K562 (cell line): ENCODE results near the gene UBAP2. TPM values are rescaled to one million over a fixed set of nuclear protein-coding genes. Genes with fewer than 3 reads are reported as not detected.

ENCODE experiments used
- ATAC-seq: fragments of 200-7000 bp; cut with Tn5 transposase; 3 replicates; pipeline ENCODE4 v1.9.1; 2020; ENCODE audit warnings: moderate library complexity
- BruUV-seq: library from RNA; stranded (reverse); fragments of 400-500 nt; replicated peaks from 2 replicates; lab custom pipeline; 2021; lab: Mats Ljungman, UMichigan
- CTCF ChIA-PET: fragments of 300-600 bp; formaldehyde crosslinking; extraction: SDS; loops from one replicate; lab custom pipeline; 2021; ENCODE audit warnings: low intra/inter-chr PET ratio; lab: Yijun Ruan, JAX
- POLR2A ChIA-PET: fragments of 300-600, 350-650 bp; sonication (Branson Sonifier 250); formaldehyde crosslinking; extraction: SDS; loops from one replicate; lab custom pipeline; 2021; ENCODE audit warnings: antibody characterized with exemption, inconsistent platforms; lab: Yijun Ruan, JAX
- DNase-seq, 4 experiments: peaks; one replicate each; pipeline versions ENCODE4 v3.0.0 to v3.0.0-alpha.2; 2011 to 2018; ENCODE audit warnings: low spot score in 3 of 4, mixed read lengths in 3 of 4; ENCODE audit errors: extremely low read depth in 1 of 4
- FAIRE-seq: peaks from 2 replicates; lab custom pipeline; 2011; peaks lifted over from hg19 to GRCh38; lab: Jason Lieb, UNC
- H2AFZ ChIP-seq: 2 replicates; pipeline ENCODE4 v1.6.0; 2011; ENCODE audit warnings: low read depth, low read length, control low read depth, inconsistent platforms
- H3K27ac ChIP-seq: fragments of 200-600 bp; 3 replicates; pipeline ENCODE4 v1.8.0; 2011; ENCODE audit warnings: low read depth, mild to moderate bottlenecking, control low read depth, inconsistent platforms, low read length, moderate library complexity, mixed read lengths; ENCODE audit errors: extremely low read depth
- H3K27me3 ChIP-seq, 2 experiments: fragments of 300-600 bp in 1 of 2; 2 replicates in 1 of 2; 3 replicates in 1 of 2; pipeline versions ENCODE4 v1.6.0 to v1.8.0; 2011; ENCODE audit warnings: inconsistent platforms in 2 of 2, low read length in 2 of 2, mild to moderate bottlenecking in 1 of 2, mixed read lengths in 1 of 2, moderate library complexity in 1 of 2; ENCODE audit not compliant: control insufficient read depth in 2 of 2, insufficient read depth in 2 of 2
- H3K36me3 ChIP-seq: fragments of 300-600 bp; 3 replicates; pipeline ENCODE4 v1.8.0; 2011; ENCODE audit warnings: mild to moderate bottlenecking, low read length, inconsistent platforms; ENCODE audit not compliant: control insufficient read depth, insufficient read depth
- H3K4me1 ChIP-seq, 2 experiments: fragments of 200-600 bp in 1 of 2; replicated peaks in 1 of 2; 2 replicates in 1 of 2; 3 replicates in 1 of 2; pipeline versions ENCODE4 v1.5.1 to v1.8.0; 2011; ENCODE audit warnings: inconsistent platforms in 2 of 2, low read length in 2 of 2, mild to moderate bottlenecking in 1 of 2, mixed read lengths in 1 of 2, moderate library complexity in 1 of 2; ENCODE audit not compliant: control insufficient read depth in 2 of 2, insufficient read depth in 2 of 2
- H3K4me2 ChIP-seq: 2 replicates; pipeline ENCODE4 v1.6.1; 2011; ENCODE audit warnings: low read length, control low read depth, inconsistent platforms, mixed read lengths; ENCODE audit not compliant: insufficient read depth
- H3K4me3 ChIP-seq: fragments of 200-600 bp; sonication (generic), shearing (Covaris generic); 2 replicates; pipeline ENCODE4 v1.5.1; 2016; ENCODE audit warnings: control low read depth, inconsistent platforms
- H3K79me2 ChIP-seq: fragments of 200-600 bp; 3 replicates; pipeline ENCODE4 v1.8.0; 2011; ENCODE audit warnings: low read length, inconsistent platforms; ENCODE audit not compliant: control insufficient read depth, insufficient read depth
- H3K9ac ChIP-seq, 2 experiments: 2 replicates each; pipeline versions ENCODE4 v1.6.0 to v1.6.1; 2011; ENCODE audit warnings: low read depth in 2 of 2, low read length in 2 of 2, control low read depth in 1 of 2, inconsistent platforms in 1 of 2, mild to moderate bottlenecking in 1 of 2, mixed read lengths in 1 of 2; ENCODE audit not compliant: insufficient read depth in 1 of 2
- H3K9me1 ChIP-seq: one replicate; pipeline ENCODE4 v1.6.0; 2011; ENCODE audit warnings: inconsistent platforms, mild to moderate bottlenecking, low read length, moderate library complexity; ENCODE audit not compliant: control insufficient read depth, insufficient read depth
- H3K9me3 ChIP-seq: replicated peaks from 2 replicates; pipeline ENCODE4 v1.5.1; 2011; ENCODE audit warnings: low read depth, low read length, inconsistent platforms; ENCODE audit not compliant: control insufficient read depth, insufficient read depth
- H4K20me1 ChIP-seq: replicated peaks from 2 replicates; pipeline ENCODE4 v1.6.1; 2011; ENCODE audit warnings: low read length, inconsistent platforms, mixed read lengths; ENCODE audit not compliant: control insufficient read depth, insufficient read depth
- ATF1 ChIP-seq, 2 experiments: fragments of 450-650 bp in 1 of 2; IDR thresholded peaks; 2 replicates each; pipeline ENCODE4 v1.6.1; 2016; ENCODE audit warnings: missing compliant biosample characterization in 1 of 2, missing genetic modification characterization in 1 of 2
- C11orf30 ChIP-seq: fragments of 450-650 bp; IDR thresholded peaks from 2 replicates; pipeline ENCODE4 v1.6.1; 2016; ENCODE audit warnings: low read depth, mild to moderate bottlenecking
- CBFA2T2 ChIP-seq: fragments of 450-650 bp; conservative IDR thresholded peaks from 2 replicates; pipeline ENCODE4 v1.6.1; 2017; ENCODE audit warnings: mild to moderate bottlenecking
- CREB1 ChIP-seq, 2 experiments: sonication (generic) in 1 of 2; formaldehyde crosslinking in 1 of 2; IDR thresholded peaks; 2 replicates each; pipeline versions ENCODE4 v1.6.1 to v1.8.0; 2012 to 2022; ENCODE audit warnings: inconsistent platforms in 1 of 2, mild to moderate bottlenecking in 1 of 2, missing genetic modification reagents in 1 of 2, moderate library complexity in 1 of 2
- E2F4 ChIP-seq: sonication (generic); formaldehyde crosslinking; IDR thresholded peaks from 2 replicates; pipeline ENCODE4 v1.8.0; 2022; ENCODE audit warnings: mild to moderate bottlenecking, low read depth, missing genetic modification reagents
- EHMT2 ChIP-seq: fragments of 450-650 bp; IDR thresholded peaks from 2 replicates; pipeline ENCODE4 v1.6.1; 2018; ENCODE audit warnings: antibody characterized with exemption
- KLF1 ChIP-seq: fragments of 450-650 bp; IDR thresholded peaks from 2 replicates; pipeline ENCODE4 v1.6.1; 2016; ENCODE audit warnings: missing genetic modification characterization, missing compliant biosample characterization
- MLLT1 ChIP-seq, 2 experiments: fragments of 450-650 bp; IDR thresholded peaks; 2 replicates each; pipeline ENCODE4 v1.6.1; 2016
- POLR2A ChIP-seq: fragments of 450-650 bp; conservative IDR thresholded peaks from 2 replicates; pipeline ENCODE4 v1.6.1; 2016
- POLR2G ChIP-seq: fragments of 200-400 bp; formaldehyde crosslinking; IDR thresholded peaks from 2 replicates; pipeline ENCODE4 v1.6.1; 2017; ENCODE audit warnings: low read depth, mild to moderate bottlenecking, antibody characterized with exemption, low read length, moderate library complexity
- SMAD2 ChIP-seq: fragments of 150-350 bp; IDR thresholded peaks from 2 replicates; pipeline ENCODE4 v1.6.1; 2014; ENCODE audit warnings: low read depth, mild to moderate bottlenecking, low read length
- SNRNP70 ChIP-seq: fragments of 200-400 bp; formaldehyde crosslinking; optimal IDR thresholded peaks from 2 replicates; pipeline ENCODE3; 2017; ENCODE audit warnings: low read depth, low read length
- TAL1 ChIP-seq: fragments of 450-650 bp; IDR thresholded peaks from 2 replicates; pipeline ENCODE4 v1.6.1; 2016; ENCODE audit warnings: mild to moderate bottlenecking
- TBP ChIP-seq: optimal IDR thresholded peaks from 2 replicates; pipeline ENCODE3; 2011; ENCODE audit warnings: low read depth, low read length, improper control_type of control experiment
- THRB ChIP-seq: fragments of 450-650 bp; formaldehyde crosslinking; conservative IDR thresholded peaks from 2 replicates; pipeline ENCODE4 v1.4.0; 2022; ENCODE audit warnings: mild to moderate bottlenecking, missing genetic modification characterization
- ZBTB12 ChIP-seq: fragments of 250-450 bp; sonication (Bioruptor Pico); IDR thresholded peaks from 2 replicates; pipeline ENCODE4 v1.4.0; 2020
- ZC3H11A ChIP-seq: IDR thresholded peaks from 2 replicates; pipeline ENCODE4 v1.6.1; 2012; ENCODE audit warnings: low read depth, low read length, improper control_type of control experiment
- ZNF143 ChIP-seq: sonication (generic); formaldehyde crosslinking; IDR thresholded peaks from 2 replicates; pipeline ENCODE4 v1.9.0; 2022; ENCODE audit warnings: mild to moderate bottlenecking, missing genetic modification reagents
- ZNF280B ChIP-seq: fragments of 250-450 bp; sonication (Bioruptor Pico); IDR thresholded peaks from 2 replicates; pipeline ENCODE4 v1.5.1; 2021; ENCODE audit warnings: mild to moderate bottlenecking
- WGBS: fragments of 100-300 bp; shearing (Covaris generic); methylation state at CpG from one replicate; pipeline ENCODE4 v1.1.6; 2016; ENCODE audit warnings: low coverage, mixed read lengths; ENCODE audit not compliant: insufficient coverage; ENCODE audit errors: missing lambda C conversion rate; 5-methylcytosine and 5-hydroxymethylcytosine counted together
- in situ Hi-C: fragments of 300-500 bp; cut with MboI; formaldehyde crosslinking; loops from 4 replicates; pipeline ENCODE4 v1.15.0; 2018; ENCODE audit warnings: inconsistent platforms, mixed read lengths
- intact Hi-C: fragments of 100-400 bp; cut with micrococcal nuclease; formaldehyde crosslinking; loops from 2 replicates; pipeline ENCODE4 v1.14.2; 2022
- polyA plus RNA-seq, 8 experiments: library from polyadenylated mRNA; depleted of rRNA in 4 of 8; stranded (reverse) in 5 of 8; unstranded in 3 of 8; fragments of >200 nt; fragmentation: Nextera tagmentation in 2 of 8; fragmentation: Illumina TruSeq in 1 of 8; extraction: Ambion mirVana in 2 of 8; extraction: Trizol in 1 of 8; gene quantifications; 2 replicates each; pipeline versions ENCODE4 v1.2.1 to v1.2.3, GENCODE V29; 2011 to 2014; ENCODE audit warnings: inconsistent platforms in 1 of 8, missing spikeins in 1 of 8
- total RNA-seq, 7 experiments: library from RNA; depleted of rRNA in 6 of 7; stranded (reverse); fragments of >200 nt in 6 of 7; fragmentation: Illumina TruSeq in 2 of 7; extraction: Trizol in 2 of 7; gene quantifications; 2 replicates each; pipeline versions ENCODE4 v1.2.1 to v1.2.3, GENCODE V29; 2011 to 2021; ENCODE audit warnings: low replicate concordance in 1 of 7

Gene UBAP2
- total and polyA plus RNA-seq, 9 of the 15 experiments (the other 6 are each of a cell fraction or from before 2014, with no cell fraction given) = 8.7 to 47.9 (median 18.7) TPM

GRCh38 chr9:34098307-34098706 lies 49.6 kb upstream of the UBAP2 start:
- Histone ChIP-seq H4K20me1 (no peaks in the 10 kb centered on the region), H3K9ac (no peak overlapping the region), H3K27me3 (no peaks in the 10 kb centered on the region), H3K4me1 (no peaks in the 10 kb centered on the region), H3K9me1 (no peaks in the 10 kb centered on the region), H3K4me2 (no peak overlapping the region), H3K36me3 (peaks cover 68% of the 10 kb centered on the region; the same call in 2 of the 3 replicates), H3K9me3 (no peaks in the 10 kb centered on the region), H3K4me3 (no peak overlapping the region), H3K27ac (no peak overlapping the region), H2AFZ (no peak overlapping the region), H3K79me2 (no peaks in the 10 kb centered on the region)
- FAIRE-seq (no peak), ATAC-seq (no peak), DNase-seq (no peak)
- 78% methylated on average over 5 of the region's 5 CpGs for WGBS
- ChIA-PET POLR2A (interaction anchor here (0.6 to 1.7 kb wide), 3 partner anchors 12 to 117 kb away, joined by 3 to 4 read pairs (median 3); partner anchors contain the start of gene UBAP1), CTCF (no interaction called here)
- intact Hi-C loops = no loop called here
- no TSS peak for BruUV-seq
- in situ Hi-C loops = no loop called here
- TF ChIP-seq EHMT2 = no peak
- TF ChIP-seq POLR2A = no peak
- no peak for TF ChIP-seq SNRNP70
- no peak for TF ChIP-seq MLLT1 (IDR thresholded peaks at IDR 0.05)
- no peak for TF ChIP-seq POLR2G
- no peak for TF ChIP-seq KLF1 (tag)
- TF ChIP-seq ZC3H11A = no peak
- no peak for TF ChIP-seq ATF1 (CRISPR knock-in tag; IDR thresholded peaks at IDR 0.05)
- no peak for TF ChIP-seq ATF1 (tag; IDR thresholded peaks at IDR 0.05)
- TF ChIP-seq ZBTB12 (CRISPR knock-in tag) = no peak
- no peak for TF ChIP-seq CBFA2T2
- no peak for TF ChIP-seq ZNF143
- TF ChIP-seq E2F4 (CRISPR knock-in tag) = no peak
- TF ChIP-seq TBP = no peak
- TF ChIP-seq ZNF280B (CRISPR knock-in tag) = no peak
- TF ChIP-seq C11orf30 = no peak
- no peak for TF ChIP-seq SMAD2
- no peak for TF ChIP-seq THRB (CRISPR knock-in tag)
- TF ChIP-seq TAL1 = no peak
- TF ChIP-seq CREB1 (IDR thresholded peaks at IDR 0.05) = no peak
- TF ChIP-seq CREB1 (CRISPR knock-in tag; IDR thresholded peaks at IDR 0.05) = no peak
